GM10248 (cell line): Measurements from ENCODE around the gene BARX2.

Experiments
- CTCF ChIA-PET: fragments of 300-600 bp; sonication (Branson Sonifier 250); formaldehyde crosslinking; extraction: SDS; loops from one replicate; lab custom pipeline; 2021; ENCODE audit warnings: antibody characterized with exemption; lab: Yijun Ruan, JAX
- POLR2A ChIA-PET: fragments of 350-650 bp; sonication (Branson Sonifier 250); formaldehyde crosslinking; extraction: SDS; loops from one replicate; lab custom pipeline; 2020; ENCODE audit warnings: antibody characterized with exemption; lab: Yijun Ruan, JAX
- DNase-seq: peaks from one replicate; pipeline ENCODE4 v3.0.0; 2012; ENCODE audit errors: extremely low spot score
- TF ChIP-seq, protein P1 (sequence below): IDR thresholded peaks from 2 replicates; pipeline ENCODE4 v1.5.1; 2012; ENCODE audit warnings: mild to moderate bottlenecking, low read depth; ENCODE audit errors: extremely low read depth, missing control alignments, control extremely low read depth

Gene BARX2

DNA sequence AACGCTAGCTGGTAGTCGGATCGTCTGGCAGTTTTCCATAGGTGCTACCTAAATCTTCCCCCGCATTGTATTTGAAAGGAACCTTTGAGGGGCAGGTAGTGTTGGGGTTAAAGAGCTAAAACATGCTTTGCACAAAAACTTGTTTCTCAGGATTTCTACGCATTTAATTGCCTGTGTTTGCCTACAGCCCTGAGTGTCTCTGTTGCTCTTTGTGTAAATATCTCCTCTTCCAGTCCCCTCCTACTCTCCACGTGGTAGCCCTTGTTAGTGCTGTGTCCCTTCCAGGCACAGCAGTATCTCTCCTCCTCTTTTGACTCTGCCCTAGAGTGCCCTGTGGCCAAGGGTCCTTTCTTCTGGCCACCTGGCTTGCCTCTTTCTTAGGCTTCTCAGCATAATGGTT lies 81.7 kb downstream of the BARX2 start:
- TF ChIP-seq, protein P1, sequence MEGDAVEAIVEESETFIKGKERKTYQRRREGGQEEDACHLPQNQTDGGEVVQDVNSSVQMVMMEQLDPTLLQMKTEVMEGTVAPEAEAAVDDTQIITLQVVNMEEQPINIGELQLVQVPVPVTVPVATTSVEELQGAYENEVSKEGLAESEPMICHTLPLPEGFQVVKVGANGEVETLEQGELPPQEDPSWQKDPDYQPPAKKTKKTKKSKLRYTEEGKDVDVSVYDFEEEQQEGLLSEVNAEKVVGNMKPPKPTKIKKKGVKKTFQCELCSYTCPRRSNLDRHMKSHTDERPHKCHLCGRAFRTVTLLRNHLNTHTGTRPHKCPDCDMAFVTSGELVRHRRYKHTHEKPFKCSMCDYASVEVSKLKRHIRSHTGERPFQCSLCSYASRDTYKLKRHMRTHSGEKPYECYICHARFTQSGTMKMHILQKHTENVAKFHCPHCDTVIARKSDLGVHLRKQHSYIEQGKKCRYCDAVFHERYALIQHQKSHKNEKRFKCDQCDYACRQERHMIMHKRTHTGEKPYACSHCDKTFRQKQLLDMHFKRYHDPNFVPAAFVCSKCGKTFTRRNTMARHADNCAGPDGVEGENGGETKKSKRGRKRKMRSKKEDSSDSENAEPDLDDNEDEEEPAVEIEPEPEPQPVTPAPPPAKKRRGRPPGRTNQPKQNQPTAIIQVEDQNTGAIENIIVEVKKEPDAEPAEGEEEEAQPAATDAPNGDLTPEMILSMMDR, result no peak
- CTCF ChIA-PET, result interaction anchor here (0.6 to 0.7 kb wide), 2 partner anchors 295 to 1011 kb away, joined by 3 read pairs; no protein-coding TSS in a partner anchor
- POLR2A ChIA-PET, result no interaction called here
- DNase-seq, result no peak

DNA sequence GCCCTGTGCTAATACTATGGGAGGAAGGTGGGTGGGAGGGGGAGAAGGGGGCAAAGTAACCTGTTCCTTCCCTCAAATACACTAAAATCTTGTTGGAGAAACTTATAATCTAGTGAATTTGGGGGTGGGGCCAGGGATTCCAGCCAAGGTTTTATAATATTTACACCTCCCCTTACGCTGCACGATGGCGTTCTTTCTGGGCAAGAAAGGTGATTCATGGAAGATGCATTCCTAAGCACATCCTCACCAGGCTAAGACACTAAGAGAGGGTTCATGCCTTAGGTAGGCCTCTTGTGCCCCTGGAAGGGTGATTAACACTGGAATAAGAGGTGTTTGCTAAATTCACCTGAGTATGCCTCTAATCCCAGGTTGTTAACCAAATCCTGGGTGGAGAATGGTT lies 82.6 kb downstream of the BARX2 start:
- ChIA-PET CTCF (no interaction called here), POLR2A (no interaction called here)
- no peak for DNase-seq
- TF ChIP-seq, protein P1, result no peak

DNA sequence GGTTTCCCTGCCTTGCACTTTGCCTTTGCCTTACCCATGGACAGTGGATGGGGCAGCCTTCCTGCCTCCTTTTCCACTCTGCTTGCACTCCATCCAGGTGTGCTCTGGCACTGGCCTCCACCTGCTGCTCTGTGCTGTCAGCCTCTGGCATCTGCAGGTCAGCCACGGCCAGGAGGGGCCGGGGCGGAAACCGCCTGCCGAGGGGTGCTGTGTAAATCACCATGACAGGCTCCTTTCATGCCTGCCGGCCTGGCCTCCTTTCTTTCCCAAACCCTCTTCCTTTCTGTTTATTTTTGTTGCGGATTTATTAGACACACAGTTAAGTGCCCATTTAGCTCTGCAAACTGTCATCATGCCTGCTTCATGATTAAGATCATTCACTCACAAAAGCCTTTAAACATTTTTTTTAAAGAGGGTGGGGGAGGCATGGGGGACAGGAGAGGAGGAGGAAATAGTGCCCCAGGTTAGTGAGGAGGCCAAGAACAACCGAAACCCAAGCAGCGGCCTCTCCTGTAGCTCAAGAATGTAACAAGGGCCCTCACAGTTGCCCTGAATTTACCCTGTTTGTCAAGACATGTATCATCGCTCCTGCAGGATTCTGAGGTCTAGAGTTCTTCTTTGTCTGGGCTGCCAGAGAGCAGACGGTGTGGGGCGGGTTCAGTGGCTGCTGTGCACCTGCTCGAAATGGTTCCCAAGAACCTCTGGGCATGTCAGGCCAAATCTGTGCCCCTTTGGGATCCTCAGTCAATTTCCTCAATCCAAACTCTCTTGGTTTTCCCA lies 83.3 kb downstream of the BARX2 start:
- CTCF ChIA-PET, result no interaction called here
- TF ChIP-seq, protein P1, result no peak
- DNase-seq, result no peak
- POLR2A ChIA-PET, result no interaction called here

DNA sequence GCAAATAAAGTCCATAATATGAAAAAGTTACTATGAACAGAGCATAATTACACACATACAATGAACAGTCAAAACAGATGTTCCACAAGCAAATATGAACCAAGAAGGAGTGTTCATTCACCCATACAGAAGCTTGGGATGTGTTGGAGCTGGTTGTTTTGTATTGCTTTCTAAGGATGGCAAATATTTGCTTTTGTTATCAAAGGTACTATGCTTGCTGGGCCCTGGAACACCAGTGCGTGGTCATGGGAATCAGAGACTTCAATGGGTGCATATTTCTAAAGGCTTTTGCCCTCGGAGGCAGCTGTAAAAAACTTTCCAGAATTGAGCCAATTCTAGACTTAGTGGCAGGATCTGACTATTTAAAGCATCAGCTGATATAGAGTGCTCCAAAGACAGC lies 85.1 kb downstream of the BARX2 start:
- TF ChIP-seq, protein P1, result no peak
- CTCF ChIA-PET, result no interaction called here
- no peak for DNase-seq
- POLR2A ChIA-PET, result no interaction called here

DNA sequence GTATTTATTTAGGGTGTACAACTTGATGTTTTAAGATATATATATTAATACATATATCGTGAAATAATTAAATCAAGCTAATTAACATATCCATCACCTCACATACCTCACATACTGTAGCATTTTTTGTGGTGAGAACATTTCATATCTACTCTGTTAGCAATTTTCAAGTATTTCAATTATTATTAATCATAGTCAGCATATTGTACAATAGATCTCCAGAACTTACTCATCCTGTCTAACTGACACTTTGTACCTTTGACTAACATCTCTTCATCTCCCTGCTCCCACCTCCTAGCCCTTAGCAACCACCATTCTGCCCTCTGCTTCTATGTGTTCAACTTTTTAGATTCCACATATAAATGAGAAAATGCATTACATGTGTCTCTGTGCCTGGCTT lies 108.4 kb downstream of the BARX2 start:
- CTCF ChIA-PET, result interaction anchor here (1.2 kb wide), 1 partner anchor 13 kb away, joined by 4 read pairs; no protein-coding TSS in a partner anchor
- TF ChIP-seq, protein P1, result no peak
- POLR2A ChIA-PET, result no interaction called here
- DNase-seq, result no peak

DNA sequence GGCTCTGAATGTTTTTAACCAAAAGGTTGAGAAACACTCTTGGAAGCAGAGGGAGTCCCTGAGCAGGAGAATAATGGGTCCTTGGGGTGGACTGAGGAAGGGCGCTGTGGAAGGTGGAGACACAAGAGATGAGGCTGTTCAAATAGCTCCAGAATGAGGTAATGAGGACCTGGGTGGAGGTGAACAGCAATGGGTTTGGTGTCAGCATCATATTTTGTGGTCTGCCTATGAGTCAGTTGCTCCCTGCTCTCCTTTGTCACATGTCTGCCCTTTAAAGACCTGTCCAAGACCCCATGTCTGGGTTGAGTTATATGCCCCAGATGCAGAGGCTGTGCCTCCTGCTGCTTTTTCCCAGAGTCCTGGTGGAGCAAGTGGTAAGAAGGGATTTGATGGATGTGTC lies 113.6 kb downstream of the BARX2 start:
- DNase-seq, result no peak
- POLR2A ChIA-PET, result no interaction called here
- TF ChIP-seq, protein P1, result no peak
- CTCF ChIA-PET, result interaction anchor here (0.5 kb wide), 1 partner anchor 55 kb away, joined by 3 read pairs; no protein-coding TSS in a partner anchor
